ENCODE results near the gene GPRC5B.

- TF ChIP-seq, protein P1, sequence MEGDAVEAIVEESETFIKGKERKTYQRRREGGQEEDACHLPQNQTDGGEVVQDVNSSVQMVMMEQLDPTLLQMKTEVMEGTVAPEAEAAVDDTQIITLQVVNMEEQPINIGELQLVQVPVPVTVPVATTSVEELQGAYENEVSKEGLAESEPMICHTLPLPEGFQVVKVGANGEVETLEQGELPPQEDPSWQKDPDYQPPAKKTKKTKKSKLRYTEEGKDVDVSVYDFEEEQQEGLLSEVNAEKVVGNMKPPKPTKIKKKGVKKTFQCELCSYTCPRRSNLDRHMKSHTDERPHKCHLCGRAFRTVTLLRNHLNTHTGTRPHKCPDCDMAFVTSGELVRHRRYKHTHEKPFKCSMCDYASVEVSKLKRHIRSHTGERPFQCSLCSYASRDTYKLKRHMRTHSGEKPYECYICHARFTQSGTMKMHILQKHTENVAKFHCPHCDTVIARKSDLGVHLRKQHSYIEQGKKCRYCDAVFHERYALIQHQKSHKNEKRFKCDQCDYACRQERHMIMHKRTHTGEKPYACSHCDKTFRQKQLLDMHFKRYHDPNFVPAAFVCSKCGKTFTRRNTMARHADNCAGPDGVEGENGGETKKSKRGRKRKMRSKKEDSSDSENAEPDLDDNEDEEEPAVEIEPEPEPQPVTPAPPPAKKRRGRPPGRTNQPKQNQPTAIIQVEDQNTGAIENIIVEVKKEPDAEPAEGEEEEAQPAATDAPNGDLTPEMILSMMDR (IDR thresholded peaks at IDR 0.05; ENCODE audit: low read length) = no peak
- TF ChIP-seq EZH2 (optimal IDR thresholded peaks at IDR 0.05; ENCODE audit: low read depth, low read length) (no peak), EZH2phosphoT487 (IDR thresholded peaks at IDR 0.05; ENCODE audit: low read length) (no peak)
Observed at GRCh38 chr16:19909750-19910322, 25.2 kb upstream of the GPRC5B start.
